GM23248 (cell line): ENCODE data around the gene STAM2.

Experiments
- EZH2 ChIP-seq: fragments of 200-600 bp; sonication (generic); IDR thresholded peaks from 2 replicates; pipeline ENCODE4 v1.6.1; 2018; ENCODE audit warnings: antibody characterized with exemption, mild to moderate bottlenecking; ENCODE audit not compliant: insufficient read depth, poor library complexity, severe bottlenecking
- EZH2phosphoT487 ChIP-seq: fragments of 200-600 bp; sonication (generic); IDR thresholded peaks from 2 replicates; pipeline ENCODE4 v1.6.1; 2018; ENCODE audit warnings: antibody characterized with exemption, moderate library complexity, mild to moderate bottlenecking, low read depth; ENCODE audit not compliant: insufficient read depth

- TF ChIP-seq EZH2phosphoT487 (no peak), EZH2 (no peak)
Measured at GRCh38 chr2:152071092-152071491, 104.5 kb downstream of the STAM2 start.
